Neural cell (in vitro differentiated cells): ENCODE data around the gene PPM1B. TPM values are rescaled to one million over a fixed set of nuclear protein-coding genes. Genes with fewer than 3 reads are reported as not detected.

Experiments
- H2AFZ ChIP-seq: fragments of 200-600, 300-800 bp; sonication (generic), shearing (Covaris generic); 2 replicates; pipeline ENCODE4 v1.6.0; 2014; ENCODE audit warnings: low read depth, mild to moderate bottlenecking, antibody characterized with exemption, low read length, moderate library complexity
- H3F3A ChIP-seq: fragments of 200-600 bp; shearing (Covaris generic); 2 replicates; pipeline ENCODE4 v1.6.1; 2016; ENCODE audit warnings: mild to moderate bottlenecking, moderate library complexity, mixed read lengths, antibody characterized with exemption, low read length; ENCODE audit not compliant: insufficient read depth, poor library complexity, severe bottlenecking
- H3K27ac ChIP-seq: fragments of 200-600, 300-800 bp; sonication (generic), shearing (Covaris generic); 2 replicates; pipeline ENCODE4 v1.5.1; 2014; ENCODE audit warnings: mild to moderate bottlenecking, low read length, moderate library complexity
- H3K27me3 ChIP-seq: fragments of 300-800, 200-600 bp; sonication (generic), shearing (Covaris generic); 2 replicates; pipeline ENCODE4 v1.6.0; 2014; ENCODE audit warnings: mild to moderate bottlenecking, low read depth, low read length, moderate library complexity; ENCODE audit not compliant: insufficient read depth
- H3K36me3 ChIP-seq: fragments of 300-800, 200-600 bp; sonication (generic), shearing (Covaris generic); 2 replicates; pipeline ENCODE4 v1.5.1; 2014; ENCODE audit warnings: mild to moderate bottlenecking, antibody characterized with exemption, low read length, moderate library complexity; ENCODE audit not compliant: insufficient read depth
- H3K4me2 ChIP-seq: fragments of 300-800, 200-600 bp; sonication (generic), shearing (Covaris generic); 2 replicates; pipeline ENCODE4 v1.6.0; 2014; ENCODE audit warnings: mild to moderate bottlenecking, low read length
- H3K4me3 ChIP-seq: fragments of 300-800, 200-600 bp; sonication (generic), shearing (Covaris generic); 2 replicates; pipeline ENCODE4 v1.5.1; 2014; ENCODE audit warnings: mild to moderate bottlenecking, low read length, moderate library complexity
- H3K79me2 ChIP-seq: fragments of 200-600 bp; shearing (Covaris generic); replicated peaks from 2 replicates; pipeline ENCODE4 v1.6.0; 2014; ENCODE audit warnings: mild to moderate bottlenecking, low read length, moderate library complexity; ENCODE audit not compliant: insufficient read depth
- H3K9ac ChIP-seq: fragments of 300-800, 200-600 bp; sonication (generic), shearing (Covaris generic); 2 replicates; pipeline ENCODE4 v1.6.1; 2016; ENCODE audit warnings: mild to moderate bottlenecking, low read length, mixed read lengths
- H3K9me2 ChIP-seq: fragments of 200-600 bp; shearing (Covaris generic); 2 replicates; pipeline ENCODE4 v1.6.1; 2016; ENCODE audit warnings: mild to moderate bottlenecking, low read length, mixed read lengths; ENCODE audit not compliant: insufficient read depth
- H3K9me3 ChIP-seq: fragments of 200-600, 300-800 bp; sonication (generic), shearing (Covaris generic); 2 replicates; pipeline ENCODE4 v1.6.1; 2016; ENCODE audit warnings: mild to moderate bottlenecking, mixed run types, low read length, moderate library complexity, mixed read lengths
- H4K20me1 ChIP-seq: fragments of 200-600 bp; shearing (Covaris generic); 2 replicates; pipeline ENCODE4 v1.6.1; 2016; ENCODE audit warnings: mild to moderate bottlenecking, mixed run types; ENCODE audit not compliant: insufficient read depth
- EP300 ChIP-seq: fragments of 450-650 bp; conservative IDR thresholded peaks from 2 replicates; pipeline ENCODE4 v1.6.1; 2014; ENCODE audit warnings: antibody characterized with exemption, mild to moderate bottlenecking, moderate library complexity; ENCODE audit not compliant: poor library complexity, severe bottlenecking
- EZH2 ChIP-seq: fragments of 200-600, 300-800 bp; shearing (Covaris generic), sonication (generic); IDR thresholded peaks from 2 replicates; pipeline ENCODE4 v1.6.1; 2014; ENCODE audit warnings: antibody characterized with exemption, low read length, borderline replicate concordance, mild to moderate bottlenecking; ENCODE audit not compliant: insufficient read depth, poor library complexity, severe bottlenecking
- MXI1 ChIP-seq: fragments of 450-650 bp; conservative IDR thresholded peaks from 2 replicates; pipeline ENCODE4 v1.6.1; 2014; ENCODE audit warnings: antibody characterized with exemption, mild to moderate bottlenecking; ENCODE audit not compliant: poor library complexity, severe bottlenecking
- POLR2AphosphoS5 ChIP-seq: IDR thresholded peaks from 2 replicates; pipeline ENCODE4 v1.6.1; 2012
- RAD21 ChIP-seq: fragments of 450-650 bp; conservative IDR thresholded peaks from 2 replicates; pipeline ENCODE4 v1.6.1; 2014; ENCODE audit warnings: antibody characterized with exemption, mild to moderate bottlenecking, moderate library complexity
- REST ChIP-seq: IDR thresholded peaks from 2 replicates; pipeline ENCODE4 v1.6.1; 2012; ENCODE audit warnings: borderline replicate concordance
- SMC3 ChIP-seq: fragments of 450-650 bp; conservative IDR thresholded peaks from 2 replicates; pipeline ENCODE4 v1.6.1; 2014; ENCODE audit warnings: antibody characterized with exemption, mild to moderate bottlenecking, moderate library complexity; ENCODE audit not compliant: poor library complexity
- TAF1 ChIP-seq: IDR thresholded peaks from 2 replicates; pipeline ENCODE4 v1.6.1; 2012; ENCODE audit warnings: low read depth
- polyA plus RNA-seq: library from polyadenylated mRNA; depleted of rRNA; stranded (reverse); fragments of >200 nt; gene quantifications from 2 replicates; pipeline ENCODE4 v1.2.3, GENCODE V29; 2014

The PPM1B gene
- polyA plus RNA-seq, 1 donor from 2014 or later = 116 TPM

GRCh38 chr2:44188696-44189095 lies 20.0 kb downstream of the PPM1B start:
- Histone ChIP-seq H3K9me3 (no peaks in the 10 kb centered on the region), H3K9me2 (no peaks in the 10 kb centered on the region), H3K4me2 (no peak overlapping the region), H3K79me2 (peaks cover 76% of the 10 kb centered on the region), H3K9ac (no peak overlapping the region), H2AFZ (no peak overlapping the region), H4K20me1 (no peaks in the 10 kb centered on the region), H3K4me3 (no peak overlapping the region), H3K36me3 (no peaks in the 10 kb centered on the region), H3F3A (no peaks in the 10 kb centered on the region), H3K27me3 (no peaks in the 10 kb centered on the region), H3K27ac (no peak overlapping the region)
- TF ChIP-seq EP300 = no peak
- TF ChIP-seq MXI1 = no peak
- TF ChIP-seq TAF1 = no peak
- no peak for TF ChIP-seq POLR2AphosphoS5
- no peak for TF ChIP-seq RAD21
- TF ChIP-seq EZH2 = no peak
- TF ChIP-seq REST = no peak
- TF ChIP-seq SMC3 = no peak

GRCh38 chr2:44189104-44189503 lies 20.4 kb downstream of the PPM1B start:
- Histone ChIP-seq H4K20me1 (no peaks in the 10 kb centered on the region), H3K9ac (no peak overlapping the region), H3K27ac (no peak overlapping the region), H3K79me2 (peaks cover 78% of the 10 kb centered on the region), H2AFZ (no peak overlapping the region), H3K4me2 (no peak overlapping the region), H3K9me2 (no peaks in the 10 kb centered on the region), H3F3A (no peaks in the 10 kb centered on the region), H3K9me3 (no peaks in the 10 kb centered on the region), H3K36me3 (no peaks in the 10 kb centered on the region), H3K4me3 (no peak overlapping the region), H3K27me3 (no peaks in the 10 kb centered on the region)
- TF ChIP-seq TAF1 (no peak), EZH2 (no peak), REST (no peak), EP300 (no peak)
